Panc1 (cell line): ENCODE results near the gene PCYT2.

ENCODE experiments used
- SIN3A ChIP-seq: IDR thresholded peaks from 2 replicates; pipeline ENCODE4 v1.6.1; 2012; ENCODE audit warnings: low read depth, mild to moderate bottlenecking, low read length, moderate library complexity, borderline replicate concordance; ENCODE audit not compliant: insufficient read depth
- TF ChIP-seq, protein P1 (sequence below): fragments of 450-650 bp; IDR thresholded peaks from 2 replicates; pipeline ENCODE4 v1.5.1; 2017; ENCODE audit warnings: mild to moderate bottlenecking

DNA sequence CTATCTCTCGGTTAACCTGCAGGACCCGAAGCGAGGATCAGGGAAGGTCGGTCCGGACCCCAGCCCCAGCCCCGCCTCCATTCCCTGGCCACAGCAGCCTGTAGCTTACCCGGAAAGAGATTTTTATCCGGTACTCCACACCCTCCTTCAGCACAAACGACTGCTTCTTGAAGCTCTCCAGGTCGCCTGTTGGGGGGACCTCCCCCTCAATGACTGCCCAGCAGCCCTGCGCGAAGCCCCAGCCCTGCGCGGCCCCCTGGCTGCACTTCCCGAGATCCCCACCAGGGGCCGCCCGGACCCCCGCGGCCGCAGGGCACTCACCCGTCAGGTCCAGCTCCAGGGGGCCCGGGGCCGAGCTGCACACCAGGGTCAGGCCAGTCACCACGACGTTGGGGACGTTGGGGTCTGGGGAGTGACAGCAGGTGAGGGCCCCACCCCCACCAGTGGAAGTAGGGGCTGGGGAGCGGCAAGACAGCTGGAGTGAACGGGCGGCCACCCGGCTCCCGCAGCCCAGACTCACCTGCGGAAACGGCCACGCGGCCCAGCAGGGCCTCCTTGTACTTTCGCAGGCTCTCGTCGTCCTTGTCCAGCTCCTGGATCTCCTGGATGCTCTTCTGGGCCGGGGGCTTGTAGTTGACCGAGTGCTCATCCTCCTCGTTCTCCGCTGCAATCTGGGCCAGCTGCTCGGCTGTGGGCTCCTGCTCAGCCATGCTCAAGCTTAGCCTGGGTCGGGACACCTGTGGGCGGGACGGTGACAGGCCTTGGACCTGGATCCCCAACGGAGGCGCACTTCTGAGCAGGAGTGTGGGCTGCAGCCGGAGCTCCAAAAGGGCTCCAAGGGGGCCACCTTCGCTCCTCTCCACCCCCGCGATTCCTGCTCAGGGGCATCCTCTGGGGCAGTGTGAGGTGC lies 41.7 kb downstream of the PCYT2 start:
- TF ChIP-seq, protein P1, sequence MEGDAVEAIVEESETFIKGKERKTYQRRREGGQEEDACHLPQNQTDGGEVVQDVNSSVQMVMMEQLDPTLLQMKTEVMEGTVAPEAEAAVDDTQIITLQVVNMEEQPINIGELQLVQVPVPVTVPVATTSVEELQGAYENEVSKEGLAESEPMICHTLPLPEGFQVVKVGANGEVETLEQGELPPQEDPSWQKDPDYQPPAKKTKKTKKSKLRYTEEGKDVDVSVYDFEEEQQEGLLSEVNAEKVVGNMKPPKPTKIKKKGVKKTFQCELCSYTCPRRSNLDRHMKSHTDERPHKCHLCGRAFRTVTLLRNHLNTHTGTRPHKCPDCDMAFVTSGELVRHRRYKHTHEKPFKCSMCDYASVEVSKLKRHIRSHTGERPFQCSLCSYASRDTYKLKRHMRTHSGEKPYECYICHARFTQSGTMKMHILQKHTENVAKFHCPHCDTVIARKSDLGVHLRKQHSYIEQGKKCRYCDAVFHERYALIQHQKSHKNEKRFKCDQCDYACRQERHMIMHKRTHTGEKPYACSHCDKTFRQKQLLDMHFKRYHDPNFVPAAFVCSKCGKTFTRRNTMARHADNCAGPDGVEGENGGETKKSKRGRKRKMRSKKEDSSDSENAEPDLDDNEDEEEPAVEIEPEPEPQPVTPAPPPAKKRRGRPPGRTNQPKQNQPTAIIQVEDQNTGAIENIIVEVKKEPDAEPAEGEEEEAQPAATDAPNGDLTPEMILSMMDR: peak; percentile 99
- peak; percentile 81; the same call in 1 of the 2 replicates for TF ChIP-seq SIN3A
